ENCODE results near the gene PRKCH. TPM values are rescaled to one million over a fixed set of nuclear protein-coding genes. Genes with fewer than 3 reads are reported as not detected.
A peak's percentile ranks its signal among the peaks of the same experiment; 100 is the strongest.
"Not testable (repeated sequence)": the region's sequence is repeated elsewhere in the genome, so short reads cannot be mapped to it uniquely, and the experiment has no call there.

The PRKCH gene
- total RNA-seq, 2 experiments from 2014 or later, result 149 to 158 TPM

DNA sequence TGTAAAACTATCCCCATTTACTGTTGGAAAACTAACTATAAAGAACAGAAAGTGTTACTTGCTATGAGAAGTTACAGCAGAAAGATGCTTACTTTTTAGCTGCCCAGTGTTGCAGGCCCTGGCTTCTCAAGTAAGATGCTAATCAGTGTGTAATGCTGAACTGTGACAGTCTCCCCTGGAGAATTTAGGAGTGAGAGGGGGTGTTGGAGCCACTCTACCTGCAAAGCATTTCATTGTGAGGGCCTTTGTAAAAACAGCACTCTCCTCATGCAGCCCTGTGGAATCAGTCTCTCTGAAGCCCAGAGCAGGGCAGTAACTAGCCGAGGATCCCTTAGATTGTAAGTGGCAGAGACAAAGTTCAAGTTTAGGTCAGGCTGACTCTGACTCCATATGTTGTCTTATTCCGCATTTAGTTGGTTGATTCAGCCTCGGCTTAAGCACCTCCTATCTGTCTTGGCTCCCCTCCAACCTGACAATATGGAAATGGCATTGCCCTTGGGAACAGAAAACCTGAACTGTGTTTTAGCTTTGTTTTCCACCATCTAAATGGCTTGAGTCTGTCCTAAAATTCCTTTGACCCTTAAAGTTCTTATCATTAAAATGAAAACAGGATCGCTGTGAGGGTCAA, 141.3 kb downstream of the PRKCH start:
- no peak overlapping the region for H3K4me3 Mint-ChIP-seq
- no peak for DNase-seq
- intact Hi-C loops (cut with micrococcal nuclease), result loop anchor here (1.0 to 10.0 kb wide), 2 partner anchors 665 to 1812 kb away; no protein-coding TSS in a partner anchor
- CTCF ChIA-PET, result interaction anchor here (0.7 to 5.7 kb wide), 7 partner anchors 8 to 374 kb away, joined by 3 to 63 read pairs (median 8); no protein-coding TSS in a partner anchor
- peak overlapping the region; percentile 72 for H3K27ac Mint-ChIP-seq
- H3K27me3 Mint-ChIP-seq (ENCODE audit: low read depth), result no peaks in the 10 kb centered on the region
- peaks cover 70% of the 10 kb centered on the region for H3K4me1 Mint-ChIP-seq (ENCODE audit: low read depth)
- peaks cover 64% of the 10 kb centered on the region for H3K36me3 Mint-ChIP-seq (ENCODE audit: low read depth)
- peaks cover 5% of the 10 kb centered on the region for H3K9me3 Mint-ChIP-seq

DNA sequence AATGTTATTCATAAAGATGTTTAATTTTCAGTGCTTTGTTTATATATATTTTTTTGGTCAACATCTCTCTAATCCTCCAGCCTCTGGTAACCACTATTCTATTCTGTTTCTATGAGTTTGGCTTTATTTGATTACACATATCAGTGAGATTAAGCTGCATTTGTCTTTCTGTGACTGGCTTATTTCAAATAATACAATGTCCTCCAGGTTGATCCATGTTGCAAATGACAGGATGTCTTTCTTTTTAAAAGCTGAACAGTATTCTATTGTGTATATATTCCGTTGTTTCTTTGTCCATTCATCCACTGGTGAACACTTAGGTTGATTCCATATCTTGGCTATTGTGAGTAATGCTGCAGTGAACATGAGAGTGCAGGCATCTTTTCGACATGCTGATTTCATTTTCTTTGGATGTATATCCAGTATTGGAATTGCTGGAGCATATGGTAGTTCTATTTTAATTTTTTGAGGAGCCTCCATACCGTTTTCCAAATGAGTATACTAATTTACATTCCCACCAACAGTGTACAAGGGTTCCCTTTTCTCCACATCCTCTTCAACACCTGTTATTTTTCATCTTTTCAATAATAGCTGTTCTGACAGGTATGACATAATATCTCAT, 142.4 kb downstream of the PRKCH start:
- intact Hi-C loops (cut with micrococcal nuclease), result loop anchor here (10.0 kb wide), 1 partner anchor 1811 kb away; no protein-coding TSS in a partner anchor
- peaks cover 70% of the 10 kb centered on the region for H3K4me1 Mint-ChIP-seq (ENCODE audit: low read depth)
- peaks cover 53% of the 10 kb centered on the region for H3K36me3 Mint-ChIP-seq (ENCODE audit: low read depth)

DNA sequence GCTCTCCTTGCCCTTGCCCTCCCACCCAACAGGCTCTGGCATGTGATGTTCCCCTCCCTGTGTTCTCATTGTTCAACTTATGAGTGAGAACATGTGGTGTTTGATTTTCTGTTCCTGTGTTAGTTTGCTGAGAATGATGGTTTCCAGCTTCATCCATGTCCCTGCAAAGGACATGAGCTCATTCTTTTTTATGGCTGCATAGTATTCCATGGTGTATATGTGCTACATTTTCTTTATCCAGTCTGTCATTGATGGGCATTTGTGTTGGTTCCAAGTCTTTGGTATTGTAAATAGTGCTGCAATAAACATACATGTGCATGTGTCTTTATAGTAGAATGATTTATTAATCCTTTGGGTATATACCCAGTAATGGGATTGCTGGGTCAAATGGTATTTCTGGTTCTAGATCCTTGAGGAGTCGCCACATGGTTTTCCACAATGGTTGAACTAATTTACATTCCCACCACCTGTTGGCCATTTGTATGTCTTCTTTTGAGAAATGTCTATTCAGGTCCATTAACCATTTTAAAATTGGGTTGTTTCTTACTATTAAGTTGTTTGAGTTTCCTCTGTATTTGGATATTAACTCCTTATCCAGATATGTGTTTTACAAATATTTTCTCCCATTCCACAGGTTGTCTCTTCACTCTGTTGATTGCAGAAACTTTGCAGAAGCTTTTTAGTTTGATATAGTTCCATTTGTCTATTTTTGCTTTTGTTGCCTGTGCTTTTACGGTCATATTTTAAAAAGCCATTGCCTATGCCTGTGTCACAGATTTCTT, 143.4 kb downstream of the PRKCH start:
- CTCF ChIA-PET, result interaction anchor here (0.6 to 1.5 kb wide), 4 partner anchors 12 to 373 kb away, joined by 3 to 5 read pairs (median 4); no protein-coding TSS in a partner anchor

More for the DNA sequence above, 142.4 kb downstream of the PRKCH start:
- H3K4me3 Mint-ChIP-seq, result no peak overlapping the region
- H3K27ac Mint-ChIP-seq, result peak overlapping the region; percentile 15
- CTCF ChIA-PET, result interaction anchor here (0.6 to 5.7 kb wide), 4 partner anchors 7 to 373 kb away, joined by 3 to 63 read pairs (median 19); no protein-coding TSS in a partner anchor
- DNase-seq, result no peak
- no peaks in the 10 kb centered on the region for H3K27me3 Mint-ChIP-seq (ENCODE audit: low read depth)
- peaks cover 5% of the 10 kb centered on the region for H3K9me3 Mint-ChIP-seq

DNA sequence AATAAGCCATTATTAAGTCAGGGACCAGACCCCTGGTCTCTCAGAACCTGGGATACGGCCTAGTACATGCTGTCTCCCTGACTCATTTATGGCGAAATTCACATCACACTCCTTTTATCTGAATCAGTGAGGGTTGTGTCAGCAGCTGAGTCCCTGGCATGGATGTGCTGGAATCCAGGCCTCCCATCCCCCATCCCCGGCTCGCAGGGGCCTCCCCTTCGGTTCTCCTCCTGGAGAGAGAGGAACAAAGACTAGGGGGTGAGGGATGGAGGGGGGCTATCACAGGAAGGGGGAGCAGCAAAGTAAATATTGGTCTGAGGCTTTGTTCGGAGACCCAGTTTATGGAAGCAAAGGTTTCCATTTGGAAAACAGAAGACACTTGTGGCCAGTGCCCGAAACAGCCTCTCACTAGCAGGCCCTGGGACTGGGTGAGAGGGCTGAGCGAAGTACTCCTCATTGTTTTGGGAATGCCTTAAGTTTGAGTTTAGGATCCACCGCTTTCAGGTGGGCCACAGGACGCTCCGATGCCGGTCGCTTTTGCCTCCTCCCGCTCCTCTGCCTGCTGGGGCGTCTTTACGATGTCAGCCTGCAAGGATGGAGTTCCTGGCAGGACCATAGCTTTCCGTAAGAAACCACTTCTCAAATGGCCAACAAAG, 145.0 kb downstream of the PRKCH start:
- CTCF ChIA-PET, result interaction anchor here (1.1 kb wide), 1 partner anchor 371 kb away, joined by 4 read pairs; no protein-coding TSS in a partner anchor
- Mint-ChIP-seq H3K4me3 (no peak overlapping the region), H3K27me3 (ENCODE audit: low read depth) (no peaks in the 10 kb centered on the region), H3K36me3 (ENCODE audit: low read depth) (peaks cover 48% of the 10 kb centered on the region), H3K27ac (peak overlapping the region; percentile 65), H3K4me1 (ENCODE audit: low read depth) (peaks cover 83% of the 10 kb centered on the region), H3K9me3 (peaks cover 3% of the 10 kb centered on the region)
- no peak for DNase-seq
- intact Hi-C loops (cut with micrococcal nuclease), result loop anchor here (10.0 kb wide), 1 partner anchor 1808 kb away; no protein-coding TSS in a partner anchor

More for the DNA sequence above, 143.4 kb downstream of the PRKCH start:
- H3K4me1 Mint-ChIP-seq (ENCODE audit: low read depth), result peaks cover 79% of the 10 kb centered on the region
- peak overlapping the region; percentile 27 for H3K27ac Mint-ChIP-seq
- H3K36me3 Mint-ChIP-seq (ENCODE audit: low read depth), result peaks cover 47% of the 10 kb centered on the region
- H3K4me3 Mint-ChIP-seq; H3K9me3 Mint-ChIP-seq; H3K27me3 Mint-ChIP-seq (ENCODE audit: low read depth); DNase-seq: not testable (repeated sequence)
- intact Hi-C loops (cut with micrococcal nuclease), result loop anchor here (10.0 kb wide), 1 partner anchor 1810 kb away; no protein-coding TSS in a partner anchor

DNA sequence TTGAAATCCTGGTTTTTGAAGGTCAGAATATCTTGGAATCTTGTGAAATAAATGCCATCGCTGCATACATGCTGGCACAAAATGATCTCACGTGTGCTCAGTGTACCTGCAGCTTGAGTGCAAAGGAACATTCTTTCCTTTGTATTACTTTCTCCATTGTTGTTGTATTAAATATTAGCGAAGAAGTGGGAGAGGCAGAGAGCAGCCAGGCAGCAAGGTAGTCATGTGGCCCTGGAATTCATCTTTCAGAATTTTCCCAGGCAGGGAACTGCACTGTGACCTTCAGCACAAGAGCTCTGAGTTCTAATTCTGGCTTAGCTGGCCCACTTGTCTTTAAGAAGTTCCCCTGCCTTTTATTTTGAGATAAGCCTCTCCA, 145.5 kb downstream of the PRKCH start:
- H3K27ac Mint-ChIP-seq, result peak overlapping the region; percentile 65
- H3K4me1 Mint-ChIP-seq (ENCODE audit: low read depth), result peaks cover 83% of the 10 kb centered on the region
- no peak overlapping the region for H3K4me3 Mint-ChIP-seq
- peaks cover 47% of the 10 kb centered on the region for H3K36me3 Mint-ChIP-seq (ENCODE audit: low read depth)
- intact Hi-C loops (cut with micrococcal nuclease), result loop anchor here (10.0 kb wide), 1 partner anchor 1808 kb away; no protein-coding TSS in a partner anchor
- CTCF ChIA-PET, result interaction anchor here (1.1 kb wide), 1 partner anchor 371 kb away, joined by 4 read pairs; no protein-coding TSS in a partner anchor
- peaks cover 3% of the 10 kb centered on the region for H3K9me3 Mint-ChIP-seq
- DNase-seq, result no peak
- H3K27me3 Mint-ChIP-seq (ENCODE audit: low read depth), result no peaks in the 10 kb centered on the region

DNA sequence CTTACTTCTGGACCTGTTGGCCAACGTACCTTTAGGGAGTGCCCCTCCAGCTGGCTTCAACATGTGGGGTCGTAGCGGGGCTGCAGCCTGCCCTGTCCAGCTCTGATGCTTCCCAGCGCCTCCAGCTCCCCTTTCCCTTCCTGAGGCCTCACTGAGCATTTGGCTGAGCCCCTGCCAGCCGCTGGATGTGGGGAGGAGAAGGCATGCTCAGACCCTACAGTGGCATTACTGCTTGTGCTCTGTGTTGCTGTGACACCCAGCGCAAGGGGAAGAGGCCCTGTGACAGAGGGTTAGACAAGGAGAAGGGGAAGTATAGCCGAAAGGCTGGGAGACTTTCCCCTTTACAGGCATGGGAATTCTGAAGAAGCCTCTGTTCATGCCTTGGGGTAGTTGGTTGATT, 145.9 kb downstream of the PRKCH start:
- Mint-ChIP-seq H3K4me1 (ENCODE audit: low read depth) (peaks cover 81% of the 10 kb centered on the region), H3K36me3 (ENCODE audit: low read depth) (peaks cover 45% of the 10 kb centered on the region), H3K4me3 (no peak overlapping the region), H3K27ac (peak overlapping the region; percentile 60), H3K27me3 (ENCODE audit: low read depth) (no peaks in the 10 kb centered on the region), H3K9me3 (peaks cover 3% of the 10 kb centered on the region)
- intact Hi-C loops (cut with micrococcal nuclease), result loop anchor here (10.0 kb wide), 1 partner anchor 1808 kb away; no protein-coding TSS in a partner anchor
- DNase-seq, result no peak
- CTCF ChIA-PET, result interaction anchor here (1.1 kb wide), 1 partner anchor 370 kb away, joined by 4 read pairs; no protein-coding TSS in a partner anchor

DNA sequence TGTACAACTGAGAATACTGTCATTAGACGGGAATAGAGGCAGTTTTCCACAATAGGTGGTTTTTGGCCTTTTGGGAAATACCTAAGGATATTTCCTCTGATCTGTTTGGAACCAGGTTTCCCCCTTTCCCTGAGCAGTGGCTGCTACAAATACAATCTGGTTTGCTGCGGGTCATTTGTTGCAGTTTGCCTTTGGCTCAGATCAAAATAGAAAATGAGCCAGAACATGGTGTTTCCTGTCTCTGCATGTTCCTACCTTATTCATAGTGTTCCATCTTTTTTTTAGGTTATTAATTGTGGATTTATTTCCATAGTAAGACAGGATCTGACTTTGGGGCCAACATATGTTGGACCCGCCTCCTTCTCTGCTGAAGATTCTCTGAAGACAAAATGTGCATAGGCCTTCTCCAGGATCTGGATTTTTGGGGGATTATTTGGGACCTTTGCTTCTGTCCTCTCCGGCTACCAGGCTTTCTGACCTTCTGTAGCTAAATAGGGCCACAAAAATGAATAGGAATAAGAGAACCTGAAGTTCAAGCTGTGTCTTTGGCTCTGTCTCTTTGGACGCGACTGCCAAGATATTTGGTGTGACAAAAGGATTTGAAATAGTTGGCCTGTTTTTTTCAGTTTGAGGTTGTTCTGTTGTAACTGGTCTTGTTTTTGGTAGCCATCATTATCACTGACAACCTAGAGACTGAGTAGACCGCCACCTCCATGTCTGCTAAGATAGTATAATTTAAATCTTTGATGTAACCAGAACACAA, 146.9 kb downstream of the PRKCH start:
- H3K27ac Mint-ChIP-seq, result peak overlapping the region; percentile 60
- H3K4me3 Mint-ChIP-seq, result no peak overlapping the region
- intact Hi-C loops (cut with micrococcal nuclease), result loop anchor here (10.0 kb wide), 1 partner anchor 1807 kb away; no protein-coding TSS in a partner anchor
- peaks cover 83% of the 10 kb centered on the region for H3K4me1 Mint-ChIP-seq (ENCODE audit: low read depth)
- no peaks in the 10 kb centered on the region for H3K27me3 Mint-ChIP-seq (ENCODE audit: low read depth)
- DNase-seq, result no peak
- peaks cover 3% of the 10 kb centered on the region for H3K9me3 Mint-ChIP-seq
- peaks cover 39% of the 10 kb centered on the region for H3K36me3 Mint-ChIP-seq (ENCODE audit: low read depth)
- CTCF ChIA-PET, result no interaction called here

DNA sequence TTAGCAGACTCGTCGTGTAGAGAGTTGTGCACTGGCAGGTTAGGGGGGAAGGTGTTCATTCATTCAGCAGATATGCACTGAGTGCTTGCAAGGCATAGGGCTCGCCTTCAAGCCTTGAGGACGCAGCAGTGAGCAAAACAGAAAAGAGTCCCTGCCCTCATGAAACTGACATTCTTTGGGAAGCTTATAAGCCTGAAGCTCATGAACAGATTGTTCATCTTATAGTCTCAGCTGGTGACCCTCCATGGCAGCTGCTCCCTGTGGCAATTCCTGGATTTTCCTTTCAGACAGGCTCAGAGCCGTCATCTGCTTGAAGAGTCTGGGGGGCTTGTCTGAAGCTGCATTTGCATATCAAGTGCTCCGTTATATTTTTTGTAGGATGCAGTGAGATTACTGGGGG, 148.4 kb downstream of the PRKCH start:
- H3K36me3 Mint-ChIP-seq (ENCODE audit: low read depth), result peaks cover 36% of the 10 kb centered on the region
- H3K4me3 Mint-ChIP-seq, result no peak overlapping the region
- DNase-seq, result no peak
- peaks cover 87% of the 10 kb centered on the region for H3K4me1 Mint-ChIP-seq (ENCODE audit: low read depth)
- H3K27ac Mint-ChIP-seq, result peak overlapping the region; percentile 100
- intact Hi-C loops (cut with micrococcal nuclease), result loop anchor here (5.0 to 10.0 kb wide), 2 partner anchors 533 to 1805 kb away; no protein-coding TSS in a partner anchor
- no peaks in the 10 kb centered on the region for H3K27me3 Mint-ChIP-seq (ENCODE audit: low read depth)
- CTCF ChIA-PET, result interaction anchor here (0.6 to 4.7 kb wide), 15 partner anchors 8 to 368 kb away, joined by 3 to 33 read pairs (median 3); no protein-coding TSS in a partner anchor
- no peaks in the 10 kb centered on the region for H3K9me3 Mint-ChIP-seq

DNA sequence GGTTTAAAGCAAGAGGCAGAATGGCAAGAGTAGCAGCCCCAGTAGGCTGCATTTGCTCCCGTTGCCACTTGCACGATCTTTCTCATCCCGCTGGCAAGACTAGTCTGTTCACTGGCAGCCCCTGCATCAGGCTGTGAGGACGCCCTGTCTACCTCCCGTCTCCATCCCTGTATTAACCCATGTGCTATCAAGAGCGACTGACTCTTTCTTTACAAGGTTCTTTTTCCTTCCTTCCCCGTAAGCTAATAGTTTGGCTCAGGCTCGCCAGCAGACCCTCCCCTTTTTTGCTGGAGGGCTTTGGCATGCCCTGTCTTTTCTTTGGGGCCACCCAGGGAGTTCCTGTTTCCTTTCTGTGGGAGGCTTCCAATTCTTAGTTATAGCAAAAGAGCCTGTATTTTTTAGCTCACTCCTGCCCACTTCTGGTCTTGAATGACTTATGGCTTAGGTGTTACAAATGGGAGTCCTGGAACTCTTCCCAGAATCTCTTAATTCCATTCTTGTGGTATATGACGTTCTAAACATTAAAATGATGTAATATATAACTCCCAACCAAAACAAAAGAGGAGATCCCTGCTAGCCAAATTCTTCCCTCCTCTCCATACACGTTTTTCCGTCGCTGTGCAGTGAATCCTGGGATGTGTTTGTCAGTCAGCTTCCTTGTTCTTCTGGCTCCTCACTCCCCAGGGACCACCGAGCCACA, 149.0 kb downstream of the PRKCH start:
- intact Hi-C loops (cut with micrococcal nuclease), result loop anchor here (5.0 kb wide), 1 partner anchor 532 kb away; no protein-coding TSS in a partner anchor
- CTCF ChIA-PET, result interaction anchor here (0.6 to 4.7 kb wide), 14 partner anchors 7 to 371 kb away, joined by 3 to 33 read pairs (median 4); no protein-coding TSS in a partner anchor

DNA sequence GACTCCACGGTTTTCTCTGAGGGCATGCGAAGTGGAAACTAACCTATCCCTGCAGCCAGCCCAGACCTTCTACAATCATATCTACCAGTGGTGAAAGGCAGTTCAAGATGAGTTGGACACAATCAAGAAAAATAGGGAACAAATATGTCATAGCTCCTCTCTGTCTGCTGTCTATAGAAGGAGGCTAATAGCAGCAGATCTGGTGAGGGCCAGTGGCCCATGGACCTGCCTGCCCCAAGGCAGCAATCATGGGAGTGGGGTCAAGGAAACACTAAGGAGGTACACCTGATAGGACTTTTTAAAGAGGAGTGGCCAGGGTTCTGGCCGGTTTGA, 149.5 kb downstream of the PRKCH start:
- Mint-ChIP-seq H3K36me3 (ENCODE audit: low read depth) (peaks cover 28% of the 10 kb centered on the region), H3K27ac (peak overlapping the region; percentile 100), H3K9me3 (no peaks in the 10 kb centered on the region), H3K27me3 (ENCODE audit: low read depth) (no peaks in the 10 kb centered on the region), H3K4me3 (peak overlapping the region; percentile 76), H3K4me1 (ENCODE audit: low read depth) (peaks cover 84% of the 10 kb centered on the region)
- CTCF ChIA-PET, result interaction anchor here (0.9 to 4.7 kb wide), 10 partner anchors 10 to 371 kb away, joined by 3 to 33 read pairs (median 4); no protein-coding TSS in a partner anchor
- intact Hi-C loops (cut with micrococcal nuclease), result loop anchor here (5.0 kb wide), 1 partner anchor 531 kb away; no protein-coding TSS in a partner anchor
- DNase-seq, result no peak

More for the DNA sequence above, 149.0 kb downstream of the PRKCH start:
- Mint-ChIP-seq H3K9me3 (no peaks in the 10 kb centered on the region), H3K27ac (peak overlapping the region; percentile 100), H3K4me3 (peak overlapping the region; percentile 76), H3K36me3 (ENCODE audit: low read depth) (peaks cover 29% of the 10 kb centered on the region), H3K4me1 (ENCODE audit: low read depth) (peaks cover 87% of the 10 kb centered on the region), H3K27me3 (ENCODE audit: low read depth) (no peaks in the 10 kb centered on the region)
- DNase-seq, result no peak

All from activated naive CD4-positive, alpha-beta T cell treated with anti-CD3 and anti-CD28 coated beads for 36 hours (primary cell).